ENCODE measurements around the gene GATB.

Gene GATB

DNA sequence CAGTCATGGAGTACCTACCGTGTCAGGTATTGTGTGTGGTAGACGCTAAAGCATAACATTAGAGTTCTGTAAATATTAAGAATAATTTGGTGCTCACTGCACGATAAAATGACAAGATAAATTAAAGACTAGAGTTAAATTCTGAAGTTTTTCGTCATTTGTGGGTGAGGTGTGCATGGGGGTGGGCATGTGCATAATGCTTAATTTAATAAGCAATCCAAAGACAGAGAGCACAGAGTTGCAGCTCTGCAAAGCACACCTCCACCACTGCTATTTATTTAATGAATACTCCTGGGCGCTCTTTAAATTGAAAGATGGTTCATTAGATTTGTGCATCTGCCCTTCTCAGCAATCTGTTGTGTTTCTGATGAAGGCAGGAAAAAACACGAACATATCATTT is 62.6 kb downstream of the GATB start:
- no peak for DNase-seq (ENCODE audit: low read depth in 3 of 3)

DNA sequence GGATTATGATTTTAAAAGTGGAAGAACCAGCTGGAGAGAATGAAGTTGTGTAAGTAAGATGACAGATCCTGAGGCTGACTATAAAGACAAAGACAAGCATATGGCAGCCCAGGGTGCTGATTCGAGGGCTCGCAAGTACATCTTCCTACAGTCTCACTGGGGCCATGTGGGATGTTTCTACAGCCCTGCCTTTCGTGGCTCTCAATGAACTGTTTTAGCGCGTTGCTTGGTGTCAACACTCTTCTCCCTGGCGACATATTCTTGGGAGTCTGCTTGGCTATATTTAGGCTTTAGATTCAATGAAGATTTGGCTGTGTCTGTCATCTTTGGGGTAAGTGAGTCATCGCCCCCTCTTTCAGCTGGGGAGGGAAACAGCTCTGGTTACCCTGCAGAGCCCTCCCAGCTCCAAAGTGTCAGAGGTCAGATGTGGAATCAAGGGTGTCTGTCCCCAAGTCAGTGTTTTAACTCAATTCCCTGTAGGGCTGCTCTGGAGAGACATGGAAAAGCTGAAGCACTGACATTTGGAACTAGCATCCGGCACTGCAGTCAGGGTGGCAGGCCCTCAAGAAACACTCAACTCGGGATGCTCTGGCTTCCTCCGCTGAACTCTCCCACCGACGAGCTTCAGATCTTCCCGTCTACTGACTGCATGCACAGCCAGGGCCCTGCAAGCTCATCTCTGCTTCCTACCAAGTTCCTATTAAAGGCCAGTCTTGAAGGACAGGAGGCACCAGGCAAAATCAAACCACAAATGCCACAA is 65.7 kb downstream of the GATB start:
- no peak for DNase-seq (ENCODE audit: low read depth in 3 of 3)

- no peak for DNase-seq (ENCODE audit: low read depth in 3 of 3)
Observed at GRCh38 chr4:151692821-151693673, 67.8 kb downstream of the GATB start.

- DNase-seq (ENCODE audit: low read depth in 3 of 3) = no peak
Observed at GRCh38 chr4:151692443-151692782, 68.4 kb downstream of the GATB start.

- no peak for DNase-seq (ENCODE audit: low read depth in 3 of 3)
Observed at GRCh38 chr4:151691639-151692442, 69.0 kb downstream of the GATB start.

DNA sequence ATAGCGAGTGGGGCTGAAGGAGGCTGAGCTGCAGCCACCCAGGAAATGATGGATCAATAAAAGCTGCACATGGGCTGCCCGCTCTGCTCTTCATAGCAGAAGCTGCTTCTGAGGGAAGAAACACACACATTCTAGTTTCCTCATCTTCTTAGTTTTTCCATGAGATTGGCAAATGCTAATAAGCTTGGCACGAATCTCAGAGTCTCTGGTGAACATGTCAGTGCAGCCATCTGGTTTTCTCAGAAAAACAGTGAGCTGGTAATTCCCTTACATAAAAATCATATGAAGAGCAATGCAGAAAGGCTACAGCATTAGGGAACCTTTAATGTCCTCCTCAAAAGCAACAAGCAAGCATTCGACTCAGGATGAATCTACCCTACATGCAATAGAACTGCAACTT is 69.9 kb downstream of the GATB start:
- DNase-seq (ENCODE audit: low read depth in 3 of 3) = no peak

GRCh38 chr4:151690164-151690870 is 70.5 kb downstream of the GATB start:
- no peak for DNase-seq (ENCODE audit: low read depth in 3 of 3)

- no peak for DNase-seq (ENCODE audit: low read depth in 3 of 3)
Observed at GRCh38 chr4:151689211-151689991, 71.4 kb downstream of the GATB start.

DNA sequence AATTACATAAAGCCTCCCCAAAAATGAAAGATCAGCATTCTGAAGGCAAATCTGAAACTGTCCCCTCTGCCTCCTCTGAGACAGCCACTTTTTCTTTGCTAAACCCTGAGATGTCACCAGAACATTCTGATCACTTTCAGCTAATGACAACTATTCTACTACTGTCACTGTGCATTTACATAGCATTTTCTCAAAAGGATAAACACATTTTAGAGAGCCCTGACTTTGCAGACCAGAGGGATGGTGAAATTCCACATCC is 72.1 kb downstream of the GATB start:
- DNase-seq (ENCODE audit: low read depth in 3 of 3) = no peak

- DNase-seq (ENCODE audit: low read depth in 3 of 3) = no peak
Observed at GRCh38 chr4:151688003-151688784, 72.6 kb downstream of the GATB start.

DNA sequence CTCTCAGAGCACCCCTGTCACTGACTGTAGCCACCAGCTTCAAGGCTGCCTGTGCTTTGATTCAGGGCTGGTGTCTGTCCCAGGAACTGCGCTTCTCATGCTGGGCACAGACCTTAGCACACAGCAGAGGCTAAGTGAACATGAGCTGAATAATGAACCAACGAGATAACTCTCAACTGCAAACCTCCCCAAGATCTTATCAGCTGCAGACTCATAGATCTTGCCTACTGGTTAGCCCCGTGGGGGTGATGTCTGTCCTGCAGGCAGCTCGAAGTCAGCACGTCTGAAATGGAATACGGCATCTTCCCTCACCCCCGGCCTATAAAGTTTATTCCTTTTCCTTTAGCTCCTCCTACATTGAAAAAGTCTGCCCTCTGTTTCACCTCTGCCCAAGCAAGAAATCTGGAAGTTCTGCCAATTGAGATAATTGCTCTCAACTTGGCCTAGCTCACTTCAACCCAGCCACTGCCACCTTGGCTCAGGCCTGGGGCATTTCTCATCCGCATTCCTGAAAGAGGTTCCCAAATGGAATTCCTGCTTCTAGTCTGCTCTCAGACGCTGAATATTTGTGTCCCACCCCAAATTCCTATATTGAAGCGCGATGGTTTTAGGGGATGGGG is 73.7 kb downstream of the GATB start:
- no peak for DNase-seq (ENCODE audit: low read depth in 3 of 3)

DNA sequence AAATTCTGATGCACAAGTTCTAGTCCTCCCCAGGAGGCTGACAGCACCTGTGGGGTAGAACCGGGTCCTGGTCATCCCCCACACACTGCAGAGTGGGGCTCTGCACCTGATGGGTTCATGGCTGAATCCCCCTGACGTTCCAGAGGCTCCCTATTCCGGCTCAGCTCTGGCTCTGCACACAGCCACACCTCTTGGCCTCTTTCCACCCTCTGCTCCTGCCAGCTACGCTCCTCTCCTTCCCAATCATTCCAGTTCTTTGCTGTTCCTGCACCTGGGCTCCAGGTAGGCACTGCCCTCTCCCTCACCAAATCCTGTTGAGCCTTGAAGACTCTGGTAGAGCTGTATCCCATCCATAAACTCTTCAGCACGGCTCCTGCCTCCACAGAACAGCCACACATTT is 75.5 kb downstream of the GATB start:
- DNase-seq (ENCODE audit: low read depth in 3 of 3) = no peak

- DNase-seq (ENCODE audit: low read depth in 3 of 3) = no peak
Observed at GRCh38 chr4:151681085-151681484, 79.7 kb downstream of the GATB start.

DNA sequence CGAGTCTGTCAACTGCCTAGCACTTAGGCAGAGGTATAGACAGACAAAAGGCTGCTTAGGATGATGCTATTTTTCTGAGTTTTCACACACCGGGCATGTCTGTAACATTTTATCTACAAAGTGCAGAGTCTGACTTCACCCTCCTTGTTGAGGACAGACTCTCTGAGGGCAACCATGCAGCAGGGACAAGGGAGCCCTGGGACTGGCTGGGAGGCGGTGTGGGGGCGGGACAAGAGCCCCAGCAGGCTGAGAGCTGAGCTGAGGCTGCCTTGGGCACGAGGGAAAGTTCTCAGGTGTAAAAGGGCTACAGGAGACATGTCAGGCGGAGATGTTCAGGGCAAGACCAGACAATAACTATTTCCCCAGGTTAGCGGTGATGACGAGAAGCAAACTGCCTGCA is 81.6 kb downstream of the GATB start:
- DNase-seq (ENCODE audit: low read depth in 3 of 3) = no peak

DNA sequence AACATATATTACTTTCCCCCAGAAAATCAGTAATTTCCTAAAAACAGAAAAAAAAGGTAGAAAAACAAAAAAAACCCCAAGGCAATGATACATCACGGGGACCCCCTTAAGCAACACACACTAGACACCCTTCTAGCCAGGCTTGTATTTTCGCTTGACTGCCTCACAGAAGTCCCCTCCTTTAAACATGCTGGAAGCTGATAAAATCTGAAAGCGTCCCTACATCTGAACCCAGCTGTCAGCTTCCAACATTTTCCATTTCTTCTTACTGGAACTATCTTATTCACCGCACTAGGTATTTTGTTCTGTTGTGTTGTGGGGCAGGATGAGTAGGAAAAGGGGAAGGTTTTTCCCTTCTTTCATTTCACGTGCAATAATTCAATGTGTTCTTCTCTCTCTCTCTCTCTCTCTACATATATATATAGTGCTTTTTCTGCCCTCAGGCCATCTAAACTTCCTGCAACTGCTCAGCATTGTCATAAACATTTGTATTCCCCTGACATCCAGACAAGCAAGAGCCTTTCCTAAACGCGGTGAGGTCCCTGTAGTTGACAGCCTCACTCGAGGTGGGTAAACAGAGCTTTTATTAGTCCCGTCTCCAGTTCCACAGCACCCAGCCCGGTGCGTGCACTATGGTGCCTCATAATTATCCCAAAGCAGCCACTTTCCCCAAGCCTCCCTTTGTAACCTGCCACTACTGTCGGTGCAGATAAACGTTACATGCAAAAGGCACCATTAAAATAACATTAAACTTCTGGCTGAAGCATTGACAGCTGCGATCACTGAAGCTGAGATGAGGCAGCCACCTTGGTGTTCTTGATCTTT is 82.5 kb downstream of the GATB start:
- no peak for DNase-seq (ENCODE audit: low read depth in 3 of 3)

DNA sequence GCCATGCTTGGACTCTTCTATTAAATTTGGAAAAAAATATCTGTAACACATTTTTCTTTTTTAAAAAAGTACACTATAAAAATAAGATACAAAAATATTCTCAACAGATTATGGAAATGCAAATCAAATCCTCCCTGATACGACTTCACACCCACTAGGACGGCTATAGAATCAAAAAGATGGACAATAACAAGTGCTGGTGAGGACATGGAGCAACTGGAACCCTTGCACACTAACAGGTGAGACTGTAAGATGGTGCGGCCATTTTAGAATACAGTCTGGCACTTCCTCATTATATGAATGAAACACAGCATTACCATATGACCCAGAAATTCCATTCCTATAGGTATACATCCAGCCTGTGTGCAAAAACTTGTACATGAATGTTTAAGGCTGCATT is 83.6 kb downstream of the GATB start:
- no peak for DNase-seq (ENCODE audit: low read depth in 3 of 3)

- no peak for DNase-seq (ENCODE audit: low read depth in 3 of 3)
Observed at GRCh38 chr4:151676301-151676700, 84.5 kb downstream of the GATB start.

GRCh38 chr4:151675411-151675971 is 85.3 kb downstream of the GATB start:
- no peak for DNase-seq (ENCODE audit: low read depth in 3 of 3)
